ENCODE data around the gene OR52D1.

OR52D1 gene

GRCh38 chr11:5489576-5490357 is 1.3 kb downstream of the OR52D1 start:
- TF ChIP-seq CTCF (conservative IDR thresholded peaks at IDR 0.05; ENCODE audit: control insufficient read depth, insufficient read depth, low read depth, low read length): no peak
- DNase-seq (ENCODE audit: low read depth): peak; percentile 34
- H3K4me3 ChIP-seq (ENCODE audit: control insufficient read depth, low read depth, low read length): no peak overlapping the region

- no peak overlapping the region for H3K4me3 ChIP-seq (ENCODE audit: control insufficient read depth, low read depth, low read length)
- TF ChIP-seq CTCF (conservative IDR thresholded peaks at IDR 0.05; ENCODE audit: control insufficient read depth, insufficient read depth, low read depth, low read length): no peak
- DNase-seq (ENCODE audit: low read depth): no peak
Observed at GRCh38 chr11:5499671-5500070, 11.2 kb downstream of the OR52D1 start.

- TF ChIP-seq CTCF (conservative IDR thresholded peaks at IDR 0.05; ENCODE audit: control insufficient read depth, insufficient read depth, low read depth, low read length): no peak
- DNase-seq (ENCODE audit: low read depth): no peak
- no peak overlapping the region for H3K4me3 ChIP-seq (ENCODE audit: control insufficient read depth, low read depth, low read length)
Observed at GRCh38 chr11:5500393-5500801, 11.9 kb downstream of the OR52D1 start.

GRCh38 chr11:5504403-5504921 is 16.0 kb downstream of the OR52D1 start:
- no peak for DNase-seq (ENCODE audit: low read depth)
- no peak for TF ChIP-seq CTCF (conservative IDR thresholded peaks at IDR 0.05; ENCODE audit: control insufficient read depth, insufficient read depth, low read depth, low read length)
- no peak overlapping the region for H3K4me3 ChIP-seq (ENCODE audit: control insufficient read depth, low read depth, low read length)

GRCh38 chr11:5505363-5506048 is 17.0 kb downstream of the OR52D1 start:
- TF ChIP-seq CTCF (conservative IDR thresholded peaks at IDR 0.05; ENCODE audit: control insufficient read depth, insufficient read depth, low read depth, low read length): no peak
- DNase-seq (ENCODE audit: low read depth): no peak
- H3K4me3 ChIP-seq (ENCODE audit: control insufficient read depth, low read depth, low read length): no peak overlapping the region

GRCh38 chr11:5507177-5507932 is 18.9 kb downstream of the OR52D1 start:
- DNase-seq (ENCODE audit: low read depth): no peak
- no peak overlapping the region for H3K4me3 ChIP-seq (ENCODE audit: control insufficient read depth, low read depth, low read length)
- no peak for TF ChIP-seq CTCF (conservative IDR thresholded peaks at IDR 0.05; ENCODE audit: control insufficient read depth, insufficient read depth, low read depth, low read length)
